22Rv1 (cell line): Measurements from ENCODE around the gene SUN3.

ENCODE experiments used
- H3K27ac ChIP-seq: fragments of 450-650 bp; 2 replicates; pipeline ENCODE4 v1.5.1; 2017
- CTCF ChIP-seq: fragments of 450-650 bp; IDR thresholded peaks from 2 replicates; pipeline ENCODE4 v1.5.1; 2017; ENCODE audit warnings: mild to moderate bottlenecking
- ZFX ChIP-seq: fragments of 450-650 bp; IDR thresholded peaks from 2 replicates; pipeline ENCODE4 v1.6.1; 2017; ENCODE audit warnings: antibody characterized with exemption, borderline replicate concordance

SUN3 gene

DNA sequence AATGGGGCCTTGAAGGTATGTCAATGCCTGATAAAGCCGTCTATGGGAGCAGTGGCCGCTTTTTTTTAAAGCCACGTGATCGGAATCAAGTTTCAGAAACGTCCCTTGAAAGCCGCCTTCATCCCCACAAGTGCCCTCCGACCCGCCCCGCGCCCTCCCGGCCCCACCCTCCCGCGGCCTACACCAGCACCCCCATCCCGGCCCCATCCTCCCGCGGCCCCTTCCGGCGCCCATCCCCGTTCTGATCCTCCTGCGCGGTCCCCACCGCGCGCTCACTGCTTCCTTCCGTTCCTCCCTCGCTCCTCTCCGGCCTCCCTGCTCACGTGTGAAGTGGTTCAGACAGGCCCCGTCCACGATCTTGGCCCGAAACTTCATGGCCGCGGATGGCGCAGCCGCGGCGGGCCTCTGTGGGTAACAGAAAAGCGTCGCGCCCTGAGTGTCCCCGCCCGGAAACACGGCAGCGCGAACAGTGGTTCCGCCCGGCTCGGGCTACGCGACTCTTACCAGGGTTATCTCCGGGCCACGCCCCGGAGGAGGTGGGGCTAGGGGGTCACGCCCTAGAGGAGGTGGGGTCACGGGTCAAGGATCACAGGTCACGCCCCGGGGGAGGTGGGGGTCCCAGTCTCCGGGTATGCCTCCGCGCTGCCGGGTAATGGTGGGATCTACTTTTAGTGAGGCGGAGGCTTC is 49.6 kb downstream of the SUN3 start, which contains the start of gene HUS1:
HUS1 (minus strand) TSS at position 471 of the 687 bp plus-strand sequence; CDS start at position 375, 96 bp downstream.
- H3K27ac ChIP-seq: peak within 1 kb of the TSS; percentile 87
- TF ChIP-seq CTCF: no peak
- no peak for TF ChIP-seq ZFX

DNA sequence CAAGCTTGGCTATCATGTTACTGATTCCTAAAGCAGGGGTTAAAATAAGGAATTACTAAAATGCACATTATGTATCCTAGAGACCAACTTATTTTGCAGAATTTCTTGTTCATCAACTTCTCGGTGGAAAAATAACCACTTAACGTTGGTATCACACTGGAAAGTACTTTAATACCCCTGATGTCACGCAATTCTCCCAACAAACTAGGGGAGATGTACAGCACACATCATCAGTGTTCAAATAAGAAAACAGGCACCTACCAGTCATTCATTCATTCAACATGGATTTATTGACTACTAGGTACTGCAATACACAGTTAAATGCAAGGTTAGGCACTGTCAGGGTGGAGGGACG is 50.1 kb downstream of the SUN3 start:
- H3K27ac ChIP-seq: peak overlapping the region; percentile 87
- TF ChIP-seq CTCF: no peak
- TF ChIP-seq ZFX: no peak

- H3K27ac ChIP-seq: no peak overlapping the region
- TF ChIP-seq ZFX: no peak
- no peak for TF ChIP-seq CTCF
These were observed 55.2 kb downstream of the SUN3 start for GRCh38 chr7:47973739-47974138.

GRCh38 chr7:47970761-47971160 is 58.1 kb downstream of the SUN3 start:
- H3K27ac ChIP-seq: no peak overlapping the region
- TF ChIP-seq CTCF (no peak), ZFX (no peak)

GRCh38 chr7:47968847-47969774 is 59.8 kb downstream of the SUN3 start:
- no peak overlapping the region for H3K27ac ChIP-seq

GRCh38 chr7:47967708-47968107 is 61.2 kb downstream of the SUN3 start:
- H3K27ac ChIP-seq: no peak overlapping the region
- no peak for TF ChIP-seq ZFX
- no peak for TF ChIP-seq CTCF

More at GRCh38 chr7:47968847-47969774, 59.8 kb downstream of the SUN3 start:
- TF ChIP-seq CTCF (peak; percentile 95), ZFX (no peak)

DNA sequence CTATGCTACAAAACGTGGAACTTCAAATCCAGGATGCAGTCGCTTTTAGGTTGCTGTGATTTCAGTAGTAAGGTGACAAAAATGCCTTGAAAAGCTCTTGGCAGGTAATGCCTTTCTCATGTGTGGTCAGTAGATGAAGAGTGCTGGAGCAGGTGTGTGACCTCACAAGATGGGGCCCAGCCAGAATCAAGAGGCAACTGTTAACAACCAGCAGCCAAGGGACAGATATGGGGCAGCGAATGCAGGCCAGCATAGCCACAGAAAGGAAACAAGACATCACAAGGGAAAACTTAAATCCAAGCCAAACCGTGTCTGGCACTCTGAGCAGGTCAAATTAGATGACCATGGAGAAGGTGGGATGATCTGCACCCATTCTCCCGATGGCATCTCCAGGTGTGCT is 61.8 kb downstream of the SUN3 start:
- no peak overlapping the region for H3K27ac ChIP-seq
- TF ChIP-seq CTCF: no peak
- TF ChIP-seq ZFX: no peak
